ENCODE measurements around the gene HCN2. TPM values are rescaled to one million over a fixed set of nuclear protein-coding genes. Genes with fewer than 3 reads are reported as not detected.
A peak's percentile ranks its signal among the peaks of the same experiment; 100 is the strongest.

The HCN2 gene
- total and polyA plus RNA-seq, 9 of the 15 experiments (the other 6 are each of a cell fraction or from before 2014, with no cell fraction given), result 0.29 to 4.2 (median 0.82) TPM; not detected in 2

DNA sequence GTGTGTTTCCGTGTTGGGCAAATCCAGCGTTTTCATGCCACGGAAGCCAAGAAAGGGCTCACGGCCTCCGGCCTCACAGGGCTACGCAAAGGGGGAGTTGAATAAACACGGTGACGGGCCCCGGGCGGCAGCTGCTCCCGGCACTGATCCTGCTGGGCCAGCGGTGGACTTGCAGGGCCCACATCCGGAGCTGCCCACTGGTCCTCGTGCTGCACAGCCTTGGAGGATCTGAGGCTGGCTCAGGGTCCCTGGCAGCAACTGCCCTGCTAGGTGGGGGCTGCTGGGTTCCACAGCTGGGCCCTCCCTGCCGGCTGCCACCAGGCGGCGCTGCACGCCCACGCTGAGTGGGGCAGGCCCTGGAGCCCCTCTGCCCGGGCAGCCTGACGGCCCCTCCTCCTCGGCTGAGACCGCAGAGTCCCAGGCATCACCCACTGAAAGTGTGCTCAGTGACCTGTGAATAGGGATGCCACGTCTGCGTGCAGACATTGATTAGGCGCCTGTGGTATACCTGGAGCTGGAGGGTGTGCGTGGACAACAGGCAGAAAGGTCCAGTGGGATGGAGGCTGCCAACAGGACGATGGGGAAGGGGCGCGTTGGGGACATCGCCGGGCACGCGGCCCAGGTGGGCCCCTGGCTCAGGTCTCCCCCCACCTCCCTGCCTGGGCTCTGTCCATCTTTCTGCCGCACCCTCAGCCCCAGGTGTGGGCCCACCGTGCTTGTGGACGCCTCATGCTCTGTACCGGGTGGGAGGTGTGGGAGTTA, 5.3 kb upstream of the HCN2 start (continued):
- TF ChIP-seq HDGF (IDR thresholded peaks at IDR 0.05), result 0 out of 2 replicates have a peak, but pooled peaks have one; percentile 77
- peak; percentile 30 for TF ChIP-seq HMGN3 (IDR thresholded peaks at IDR 0.05; ENCODE audit: borderline replicate concordance, extremely low read depth, insufficient read length, low read depth, low read length)
- TF ChIP-seq, protein P1, sequence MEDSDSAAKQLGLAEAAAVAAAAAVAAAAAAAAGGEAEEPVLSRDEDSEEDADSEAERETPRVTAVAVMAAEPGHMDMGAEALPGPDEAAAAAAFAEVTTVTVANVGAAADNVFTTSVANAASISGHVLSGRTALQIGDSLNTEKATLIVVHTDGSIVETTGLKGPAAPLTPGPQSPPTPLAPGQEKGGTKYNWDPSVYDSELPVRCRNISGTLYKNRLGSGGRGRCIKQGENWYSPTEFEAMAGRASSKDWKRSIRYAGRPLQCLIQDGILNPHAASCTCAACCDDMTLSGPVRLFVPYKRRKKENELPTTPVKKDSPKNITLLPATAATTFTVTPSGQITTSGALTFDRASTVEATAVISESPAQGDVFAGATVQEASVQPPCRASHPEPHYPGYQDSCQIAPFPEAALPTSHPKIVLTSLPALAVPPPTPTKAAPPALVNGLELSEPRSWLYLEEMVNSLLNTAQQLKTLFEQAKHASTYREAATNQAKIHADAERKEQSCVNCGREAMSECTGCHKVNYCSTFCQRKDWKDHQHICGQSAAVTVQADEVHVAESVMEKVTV (CRISPR knock-in tag; IDR thresholded peaks at IDR 0.05), result no peak
- TF ChIP-seq ZNF212 (CRISPR knock-in tag; IDR thresholded peaks at IDR 0.05), result 0 out of 2 replicates have a peak, but pooled peaks have one; percentile 11
- no peak for TF ChIP-seq HLTF (IDR thresholded peaks at IDR 0.05)
- no peak for TF ChIP-seq ZNF583 (CRISPR knock-in tag; IDR thresholded peaks at IDR 0.05)
- TF ChIP-seq, protein P2, sequence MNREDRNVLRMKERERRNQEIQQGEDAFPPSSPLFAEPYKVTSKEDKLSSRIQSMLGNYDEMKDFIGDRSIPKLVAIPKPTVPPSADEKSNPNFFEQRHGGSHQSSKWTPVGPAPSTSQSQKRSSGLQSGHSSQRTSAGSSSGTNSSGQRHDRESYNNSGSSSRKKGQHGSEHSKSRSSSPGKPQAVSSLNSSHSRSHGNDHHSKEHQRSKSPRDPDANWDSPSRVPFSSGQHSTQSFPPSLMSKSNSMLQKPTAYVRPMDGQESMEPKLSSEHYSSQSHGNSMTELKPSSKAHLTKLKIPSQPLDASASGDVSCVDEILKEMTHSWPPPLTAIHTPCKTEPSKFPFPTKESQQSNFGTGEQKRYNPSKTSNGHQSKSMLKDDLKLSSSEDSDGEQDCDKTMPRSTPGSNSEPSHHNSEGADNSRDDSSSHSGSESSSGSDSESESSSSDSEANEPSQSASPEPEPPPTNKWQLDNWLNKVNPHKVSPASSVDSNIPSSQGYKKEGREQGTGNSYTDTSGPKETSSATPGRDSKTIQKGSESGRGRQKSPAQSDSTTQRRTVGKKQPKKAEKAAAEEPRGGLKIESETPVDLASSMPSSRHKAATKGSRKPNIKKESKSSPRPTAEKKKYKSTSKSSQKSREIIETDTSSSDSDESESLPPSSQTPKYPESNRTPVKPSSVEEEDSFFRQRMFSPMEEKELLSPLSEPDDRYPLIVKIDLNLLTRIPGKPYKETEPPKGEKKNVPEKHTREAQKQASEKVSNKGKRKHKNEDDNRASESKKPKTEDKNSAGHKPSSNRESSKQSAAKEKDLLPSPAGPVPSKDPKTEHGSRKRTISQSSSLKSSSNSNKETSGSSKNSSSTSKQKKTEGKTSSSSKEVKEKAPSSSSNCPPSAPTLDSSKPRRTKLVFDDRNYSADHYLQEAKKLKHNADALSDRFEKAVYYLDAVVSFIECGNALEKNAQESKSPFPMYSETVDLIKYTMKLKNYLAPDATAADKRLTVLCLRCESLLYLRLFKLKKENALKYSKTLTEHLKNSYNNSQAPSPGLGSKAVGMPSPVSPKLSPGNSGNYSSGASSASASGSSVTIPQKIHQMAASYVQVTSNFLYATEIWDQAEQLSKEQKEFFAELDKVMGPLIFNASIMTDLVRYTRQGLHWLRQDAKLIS (CRISPR knock-in tag; IDR thresholded peaks at IDR 0.05), result no peak
- 0 out of 2 replicates have a peak, but pooled peaks have one; percentile 10 for TF ChIP-seq MBD2 (IDR thresholded peaks at IDR 0.05; ENCODE audit: borderline replicate concordance, low read depth)
- peak; percentile 89 for TF ChIP-seq RBM22 (IDR thresholded peaks at IDR 0.05; ENCODE audit: low read depth, low read length, poor library complexity, severe bottlenecking)
- no peak for TF ChIP-seq ZNF507 (tag; conservative IDR thresholded peaks at IDR 0.05)
- TF ChIP-seq HCFC1 (IDR thresholded peaks at IDR 0.05; ENCODE audit: low read depth, low read length), result no peak
- TF ChIP-seq, protein P3, sequence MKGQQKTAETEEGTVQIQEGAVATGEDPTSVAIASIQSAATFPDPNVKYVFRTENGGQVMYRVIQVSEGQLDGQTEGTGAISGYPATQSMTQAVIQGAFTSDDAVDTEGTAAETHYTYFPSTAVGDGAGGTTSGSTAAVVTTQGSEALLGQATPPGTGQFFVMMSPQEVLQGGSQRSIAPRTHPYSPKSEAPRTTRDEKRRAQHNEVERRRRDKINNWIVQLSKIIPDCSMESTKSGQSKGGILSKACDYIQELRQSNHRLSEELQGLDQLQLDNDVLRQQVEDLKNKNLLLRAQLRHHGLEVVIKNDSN (CRISPR knock-in tag; IDR thresholded peaks at IDR 0.05), result no peak
- no peak for TF ChIP-seq CSDE1 (IDR thresholded peaks at IDR 0.05)
- no peak for TF ChIP-seq NFE2 (IDR thresholded peaks at IDR 0.05; ENCODE audit: low read depth)
- TF ChIP-seq, protein P4, sequence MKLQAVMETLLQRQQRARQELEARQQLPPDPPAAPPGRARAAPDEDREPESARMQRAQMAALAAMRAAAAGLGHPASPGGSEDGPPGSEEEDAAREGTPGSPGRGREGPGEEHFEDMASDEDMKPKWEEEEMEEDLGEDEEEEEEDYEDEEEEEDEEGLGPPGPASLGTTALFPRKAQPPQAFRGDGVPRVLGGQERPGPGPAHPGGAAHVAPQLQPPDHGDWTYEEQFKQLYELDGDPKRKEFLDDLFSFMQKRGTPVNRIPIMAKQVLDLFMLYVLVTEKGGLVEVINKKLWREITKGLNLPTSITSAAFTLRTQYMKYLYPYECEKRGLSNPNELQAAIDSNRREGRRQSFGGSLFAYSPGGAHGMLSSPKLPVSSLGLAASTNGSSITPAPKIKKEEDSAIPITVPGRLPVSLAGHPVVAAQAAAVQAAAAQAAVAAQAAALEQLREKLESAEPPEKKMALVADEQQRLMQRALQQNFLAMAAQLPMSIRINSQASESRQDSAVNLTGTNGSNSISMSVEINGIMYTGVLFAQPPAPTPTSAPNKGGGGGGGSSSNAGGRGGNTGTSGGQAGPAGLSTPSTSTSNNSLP (IDR thresholded peaks at IDR 0.05; ENCODE audit: borderline replicate concordance, low read depth, low read length), result no peak
- no peak for TF ChIP-seq ERF (CRISPR knock-in tag; IDR thresholded peaks at IDR 0.05)
- TF ChIP-seq IFI16 (CRISPR knock-in tag; IDR thresholded peaks at IDR 0.05), result no peak
- TF ChIP-seq RBM39 (optimal IDR thresholded peaks at IDR 0.05; ENCODE audit: low read depth, low read length), result no peak
- peak; percentile 14 for TF ChIP-seq NEUROD1 (IDR thresholded peaks at IDR 0.05; ENCODE audit: borderline replicate concordance, low read depth, low read length, partially characterized antibody)
- TF ChIP-seq POLR3G (IDR thresholded peaks at IDR 0.05; ENCODE audit: extremely low read depth, insufficient read length, insufficient replicate concordance), result no peak
- peak; percentile 54; the same call in 1 of the 2 replicates for TF ChIP-seq POLR2AphosphoS5 (IDR thresholded peaks at IDR 0.05; ENCODE audit: control insufficient read depth, insufficient read depth, low read depth, low read length)
